Spinal cord (tissue), 10 donors: ENCODE data around the gene CTNNB1. TPM values are rescaled to one million over a fixed set of nuclear protein-coding genes. Genes with fewer than 3 reads are reported as not detected.

Experiments
- DNase-seq, 6 donors: peaks; one replicate each; pipeline versions ENCODE4 v3.0.0 to v3.0.0-alpha.2; 2013 to 2015; ENCODE audit warnings: low spot score in 6 of 6, low read depth in 4 of 6
- H3K27ac ChIP-seq: one replicate; pipeline ENCODE4 v1.5.1; 2013; ENCODE audit warnings: low read depth, low read length, control low read depth
- H3K27me3 ChIP-seq: one replicate; pipeline ENCODE4 v1.6.1; 2013; ENCODE audit warnings: low read length; ENCODE audit not compliant: control insufficient read depth, insufficient read depth
- H3K36me3 ChIP-seq: one replicate; pipeline ENCODE4 v1.6.1; 2013; ENCODE audit warnings: low read length; ENCODE audit not compliant: control insufficient read depth, insufficient read depth
- H3K4me1 ChIP-seq: one replicate; pipeline ENCODE4 v1.6.1; 2013; ENCODE audit warnings: low read length; ENCODE audit not compliant: control insufficient read depth, insufficient read depth
- H3K4me3 ChIP-seq: one replicate; pipeline ENCODE4 v1.5.1; 2013; ENCODE audit warnings: low read depth, low read length, control low read depth
- H3K9me3 ChIP-seq: one replicate; pipeline ENCODE4 v1.6.1; 2013; ENCODE audit warnings: low read length; ENCODE audit not compliant: control insufficient read depth, insufficient read depth
- WGBS: methylation state at CpG from one replicate; pipeline ENCODE4 v1.1.5; 2013; ENCODE audit warnings: missing lambda C conversion rate; ENCODE audit not compliant: insufficient coverage; 5-methylcytosine and 5-hydroxymethylcytosine counted together
- polyA plus RNA-seq, 2 donors: library from polyadenylated mRNA; unstranded; fragments of 120-200 nt; gene quantifications; one replicate each; pipeline ENCODE4 v1.2.1, GENCODE V29; 2013; ENCODE audit not compliant: insufficient read length in 2 of 2
- total RNA-seq, 2 donors: library from RNA; depleted of rRNA in 1 of 2; stranded (reverse); fragments of 120-200 nt in 1 of 2; fragments of >200 nt in 1 of 2; gene quantifications; one replicate each; pipeline versions ENCODE4 v1.2.3 to v1.2.4, GENCODE V29; 2013 to 2014
- donor health status: healthy.

CTNNB1 gene
- total and polyA plus RNA-seq, 4 donors, result 334 to 824 (median 498) TPM

- Histone ChIP-seq H3K9me3 (no peaks in the 10 kb centered on the region), H3K4me1 (no peaks in the 10 kb centered on the region)
Observed at GRCh38 chr3:41224120-41224806, 25.0 kb downstream of the CTNNB1 start.

GRCh38 chr3:41234823-41235721 is 35.8 kb downstream of the CTNNB1 start:
- Histone ChIP-seq H3K36me3 (peaks cover 35% of the 10 kb centered on the region), H3K27ac (no peak overlapping the region), H3K4me1 (peaks cover 3% of the 10 kb centered on the region), H3K27me3 (no peaks in the 10 kb centered on the region), H3K4me3 (no peak overlapping the region), H3K9me3 (no peaks in the 10 kb centered on the region)
- peak in 3 of 6 donors; percentile 13 to 93 (median 82) for DNase-seq
- no CpG with 5 or more reads among the region's 6 CpGs for WGBS

More at GRCh38 chr3:41224120-41224806, 25.0 kb downstream of the CTNNB1 start:
- Histone ChIP-seq H3K36me3 (peaks cover 14% of the 10 kb centered on the region), H3K27ac (no peak overlapping the region), H3K27me3 (no peaks in the 10 kb centered on the region), H3K4me3 (no peak overlapping the region)
- DNase-seq, result no peak
- WGBS, result 63% methylated on average over 2 of the region's 3 CpGs

DNA sequence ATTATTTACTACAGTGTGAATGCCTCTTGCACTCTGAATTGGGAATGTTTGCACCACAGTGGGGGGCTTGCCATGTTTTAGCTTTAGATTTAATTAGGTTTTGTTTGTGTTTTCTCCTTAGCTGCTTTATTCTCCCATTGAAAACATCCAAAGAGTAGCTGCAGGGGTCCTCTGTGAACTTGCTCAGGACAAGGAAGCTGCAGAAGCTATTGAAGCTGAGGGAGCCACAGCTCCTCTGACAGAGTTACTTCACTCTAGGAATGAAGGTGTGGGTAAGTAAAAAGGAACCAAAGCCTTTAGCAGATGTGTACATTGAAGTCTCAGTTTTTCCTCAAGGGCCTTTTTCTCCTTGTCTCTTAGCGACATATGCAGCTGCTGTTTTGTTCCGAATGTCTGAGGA is 36.9 kb downstream of the CTNNB1 start:
- no CpG with 5 or more reads among the region's 2 CpGs for WGBS
- Histone ChIP-seq H3K9me3 (no peaks in the 10 kb centered on the region), H3K27me3 (no peaks in the 10 kb centered on the region), H3K36me3 (peaks cover 35% of the 10 kb centered on the region), H3K4me3 (no peak overlapping the region), H3K4me1 (peaks cover 3% of the 10 kb centered on the region), H3K27ac (no peak overlapping the region)
- DNase-seq, result peak in 2 of 6 donors; percentile 25 to 52

- H3K9me3 ChIP-seq, result no peaks in the 10 kb centered on the region
- H3K27ac ChIP-seq, result no peak overlapping the region
- peaks cover 35% of the 10 kb centered on the region for H3K36me3 ChIP-seq
- 94% methylated on average over 2 of the region's 3 CpGs for WGBS
- H3K27me3 ChIP-seq, result no peaks in the 10 kb centered on the region
- DNase-seq, result peak in 1 of 6 donors; percentile 33
- no peak overlapping the region for H3K4me3 ChIP-seq
- H3K4me1 ChIP-seq, result peaks cover 3% of the 10 kb centered on the region
Observed at GRCh38 chr3:41237907-41238306, 38.6 kb downstream of the CTNNB1 start.

GRCh38 chr3:41239587-41239986 is 40.3 kb downstream of the CTNNB1 start:
- no peaks in the 10 kb centered on the region for H3K9me3 ChIP-seq
- no peak for DNase-seq
- H3K36me3 ChIP-seq, result peaks cover 29% of the 10 kb centered on the region
- no peak overlapping the region for H3K4me3 ChIP-seq
- H3K4me1 ChIP-seq, result peaks cover 3% of the 10 kb centered on the region
- no peak overlapping the region for H3K27ac ChIP-seq
- no peaks in the 10 kb centered on the region for H3K27me3 ChIP-seq
- WGBS, result no CpG with 5 or more reads among the region's 2 CpGs

DNA sequence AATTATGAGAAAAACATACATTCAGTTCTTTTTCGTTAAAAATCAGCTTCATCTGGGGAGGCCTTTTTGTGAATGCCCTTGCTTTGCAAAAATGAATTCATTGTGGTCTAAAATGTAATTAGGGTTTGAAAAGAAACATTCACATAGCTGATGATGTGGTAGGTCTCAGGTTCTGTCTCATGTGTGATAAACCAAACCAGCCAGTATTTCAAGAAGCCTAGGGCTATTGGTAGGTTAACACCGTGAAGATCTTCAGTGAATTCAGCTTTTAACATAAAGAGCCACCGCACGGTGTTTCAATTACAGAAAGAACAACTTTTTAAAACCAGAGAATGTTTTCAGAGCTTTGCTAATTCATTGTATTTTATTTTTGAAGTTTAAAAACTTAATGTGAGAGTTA is 41.9 kb downstream of the CTNNB1 start:
- no CpG with 5 or more reads among the region's 4 CpGs for WGBS

GRCh38 chr3:41241800-41242571 is 42.7 kb downstream of the CTNNB1 start:
- 94% methylated on average over 2 of the region's 7 CpGs for WGBS
- peaks cover 8% of the 10 kb centered on the region for H3K4me1 ChIP-seq
- no peak overlapping the region for H3K4me3 ChIP-seq
- H3K27ac ChIP-seq, result no peak overlapping the region
- DNase-seq, result no peak
- H3K36me3 ChIP-seq, result peaks cover 30% of the 10 kb centered on the region
- H3K9me3 ChIP-seq, result no peaks in the 10 kb centered on the region
- H3K27me3 ChIP-seq, result no peaks in the 10 kb centered on the region

More for the DNA sequence above, 41.9 kb downstream of the CTNNB1 start:
- no peaks in the 10 kb centered on the region for H3K27me3 ChIP-seq
- H3K9me3 ChIP-seq, result no peaks in the 10 kb centered on the region
- H3K27ac ChIP-seq, result no peak overlapping the region
- no peak for DNase-seq
- H3K4me3 ChIP-seq, result no peak overlapping the region
- peaks cover 30% of the 10 kb centered on the region for H3K36me3 ChIP-seq
- H3K4me1 ChIP-seq, result no peaks in the 10 kb centered on the region

DNA sequence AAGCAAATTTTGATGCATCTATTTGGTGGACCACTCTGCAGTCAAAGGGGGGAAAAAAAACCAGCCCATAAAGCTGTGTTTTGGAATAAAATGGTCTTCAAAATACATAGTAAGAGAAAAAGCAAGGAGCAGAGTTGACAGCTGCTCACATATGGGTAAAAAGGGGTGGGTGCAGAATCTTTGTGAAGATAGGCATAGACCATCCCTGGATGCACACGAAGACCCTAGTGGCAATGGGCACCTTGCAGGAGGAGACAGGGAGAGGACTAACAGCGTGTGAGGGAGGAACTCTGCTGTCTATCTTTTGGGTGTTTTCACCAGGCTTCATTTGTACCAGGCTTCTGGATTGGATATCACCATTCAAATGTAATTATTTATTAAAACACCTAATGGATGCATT is 43.9 kb downstream of the CTNNB1 start:
- no peaks in the 10 kb centered on the region for H3K9me3 ChIP-seq
- no peaks in the 10 kb centered on the region for H3K27me3 ChIP-seq
- 100% methylated on average over 1 of the region's 2 CpGs for WGBS
- H3K36me3 ChIP-seq, result peaks cover 25% of the 10 kb centered on the region
- no peak overlapping the region for H3K27ac ChIP-seq
- DNase-seq, result no peak
- H3K4me3 ChIP-seq, result no peak overlapping the region
- peaks cover 10% of the 10 kb centered on the region for H3K4me1 ChIP-seq

DNA sequence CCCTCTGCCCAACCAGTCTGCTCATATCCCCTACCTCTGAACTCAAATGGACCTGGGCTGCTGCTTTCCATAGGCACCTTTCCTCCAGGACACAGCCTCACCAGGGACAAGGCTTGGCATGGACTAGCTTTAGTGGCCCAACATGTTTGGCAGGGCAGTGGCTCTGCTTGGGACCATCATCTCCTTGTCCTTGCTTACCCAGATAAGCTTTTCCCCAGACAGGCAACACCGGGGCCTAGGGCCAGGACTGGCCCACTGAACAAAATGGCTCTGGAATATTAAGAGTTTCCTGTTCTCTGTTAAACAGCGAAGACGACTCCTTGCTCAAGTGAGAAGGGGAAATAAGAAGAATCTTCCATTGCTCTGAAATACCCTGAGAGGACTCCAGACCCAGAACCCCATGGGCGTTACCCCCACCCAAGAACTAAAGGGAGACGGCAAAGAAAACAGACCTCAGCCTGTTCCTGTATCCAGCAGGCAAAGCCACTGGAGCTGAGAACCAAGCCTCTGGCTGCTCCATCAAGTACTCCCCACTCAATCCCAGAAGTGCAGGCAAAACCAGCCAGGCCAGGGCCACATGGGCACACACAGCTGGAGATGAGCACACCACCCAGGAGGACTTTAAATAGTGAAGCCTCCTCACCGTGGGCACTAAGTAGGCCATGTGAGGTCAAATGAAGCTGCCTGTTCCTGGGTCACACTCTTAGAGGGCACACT is 45.5 kb downstream of the CTNNB1 start:
- Histone ChIP-seq H3K9me3 (no peaks in the 10 kb centered on the region), H3K36me3 (peaks cover 16% of the 10 kb centered on the region), H3K4me1 (peaks cover 10% of the 10 kb centered on the region), H3K4me3 (no peak overlapping the region), H3K27ac (no peak overlapping the region), H3K27me3 (no peaks in the 10 kb centered on the region)
- DNase-seq, result no peak
- 90% methylated on average over 4 of the region's 6 CpGs for whole genome bisulfite sequencing
